Activated T-cell treated with anti-CD3 and anti-CD28 coated beads, Interleukin-2, amount 50 U/mL, for 72 hours (primary cell): ENCODE data around the gene AZGP1. TPM values are rescaled to one million over a fixed set of nuclear protein-coding genes. Genes with fewer than 3 reads are reported as not detected.
A peak's percentile ranks its signal among the peaks of the same experiment; 100 is the strongest.
"Not testable (repeated sequence)": the region's sequence is repeated elsewhere in the genome, so short reads cannot be mapped to it uniquely, and the experiment has no call there.

Experiments
- ATAC-seq, 2 donors: fragments of 150-1000 bp; cut with Tn5 transposase; replicated peaks in 1 of 2; 2 replicates each; pipeline ENCODE4 v1.10.0; 2021; ENCODE audit warnings: moderate library complexity in 2 of 2, mild to moderate bottlenecking in 1 of 2
- DNase-seq, 2 donors: peaks; one replicate each; pipeline ENCODE4 v3.0.0; 2021 to 2022; ENCODE audit warnings: mixed read lengths in 1 of 2
- H3K27ac Mint-ChIP-seq: one replicate; pipeline ENCODE4 v1.8.0; 2022; ENCODE audit warnings: mild to moderate bottlenecking, moderate library complexity, mixed read lengths
- H3K27me3 Mint-ChIP-seq: one replicate; pipeline ENCODE4 v1.8.0; 2022; ENCODE audit warnings: low read depth, mixed read lengths
- H3K36me3 Mint-ChIP-seq, 2 donors: one replicate each; pipeline ENCODE4 v1.8.0; 2022; ENCODE audit warnings: mixed read lengths in 2 of 2, mild to moderate bottlenecking in 1 of 2; ENCODE audit not compliant: insufficient read depth in 2 of 2
- H3K4me1 Mint-ChIP-seq: one replicate; pipeline ENCODE4 v1.8.0; 2022; ENCODE audit warnings: low read depth, mixed read lengths
- H3K4me3 Mint-ChIP-seq, 2 donors: one replicate each; pipeline ENCODE4 v1.8.0; 2022; ENCODE audit warnings: mild to moderate bottlenecking in 2 of 2, mixed read lengths in 2 of 2, moderate library complexity in 2 of 2
- H3K9me3 Mint-ChIP-seq, 2 donors: one replicate each; pipeline ENCODE4 v1.8.0; 2022; ENCODE audit warnings: mixed read lengths in 2 of 2
- total RNA-seq, 2 donors: library from RNA; stranded (reverse); gene quantifications; one replicate each; pipeline ENCODE4 v1.2.3, GENCODE V29; 2022

AZGP1 gene
- total RNA-seq, 2 donors from 2014 or later, result not detected

GRCh38 chr7:99992330-99993038 lies 16.7 kb upstream of the AZGP1 start:
- Mint-ChIP-seq H3K4me3 (no peak overlapping the region), H3K4me1 (peaks cover 9% of the 10 kb centered on the region), H3K9me3 (peaks cover 0 to 2% of the 10 kb centered on the region in 2 donors), H3K27me3 (peaks cover 6% of the 10 kb centered on the region), H3K27ac (no peak overlapping the region), H3K36me3 (peaks cover 3 to 4% of the 10 kb centered on the region in 2 donors)
- no peak for DNase-seq
- no peak for ATAC-seq

GRCh38 chr7:99991543-99991942 lies 15.7 kb upstream of the AZGP1 start:
- not testable (repeated sequence) for H3K27ac Mint-ChIP-seq, H3K4me1 Mint-ChIP-seq, H3K4me3 Mint-ChIP-seq, H3K36me3 Mint-ChIP-seq, DNase-seq, H3K9me3 Mint-ChIP-seq, H3K27me3 Mint-ChIP-seq, ATAC-seq

GRCh38 chr7:99990460-99990852 lies 14.6 kb upstream of the AZGP1 start:
- no peak overlapping the region for H3K27ac Mint-ChIP-seq
- peaks cover 6% of the 10 kb centered on the region for H3K27me3 Mint-ChIP-seq
- ATAC-seq (peak in 1 of 2 donors; percentile 20), DNase-seq (no peak)
- H3K36me3 Mint-ChIP-seq, result no peaks in the 10 kb centered on the region
- H3K4me3 Mint-ChIP-seq, result no peak overlapping the region
- H3K4me1 Mint-ChIP-seq, result no peaks in the 10 kb centered on the region
- no peaks in the 10 kb centered on the region for H3K9me3 Mint-ChIP-seq

- ATAC-seq (no peak), DNase-seq (no peak)
- H3K9me3 Mint-ChIP-seq, result no peaks in the 10 kb centered on the region
- H3K4me3 Mint-ChIP-seq, result no peak overlapping the region
- H3K4me1 Mint-ChIP-seq, result no peaks in the 10 kb centered on the region
- H3K36me3 Mint-ChIP-seq, result no peaks in the 10 kb centered on the region
- H3K27me3 Mint-ChIP-seq, result peaks cover 26% of the 10 kb centered on the region
- no peak overlapping the region for H3K27ac Mint-ChIP-seq
These were observed 12.0 kb upstream of the AZGP1 start for GRCh38 chr7:99987846-99988245.

- DNase-seq, H3K9me3 Mint-ChIP-seq, H3K4me1 Mint-ChIP-seq, H3K4me3 Mint-ChIP-seq, H3K27ac Mint-ChIP-seq, ATAC-seq, H3K36me3 Mint-ChIP-seq: not testable (repeated sequence)
- H3K27me3 Mint-ChIP-seq, result peaks cover 31% of the 10 kb centered on the region
These were observed 11.5 kb upstream of the AZGP1 start for GRCh38 chr7:99987306-99987705.

GRCh38 chr7:99984593-99984992 lies 8.8 kb upstream of the AZGP1 start:
- Mint-ChIP-seq H3K4me1 (peaks cover 6% of the 10 kb centered on the region), H3K36me3 (no peaks in the 10 kb centered on the region), H3K4me3 (no peak overlapping the region), H3K27me3 (peaks cover 25% of the 10 kb centered on the region), H3K27ac (no peak overlapping the region), H3K9me3 (peaks cover 0 to 2% of the 10 kb centered on the region in 2 donors)
- ATAC-seq (no peak), DNase-seq (no peak)

- H3K27me3 Mint-ChIP-seq, result peaks cover 29% of the 10 kb centered on the region
- not testable (repeated sequence) for H3K36me3 Mint-ChIP-seq, H3K4me1 Mint-ChIP-seq, DNase-seq, H3K4me3 Mint-ChIP-seq, H3K27ac Mint-ChIP-seq, H3K9me3 Mint-ChIP-seq, ATAC-seq
These were observed 5.2 kb upstream of the AZGP1 start for GRCh38 chr7:99981066-99981465.

- DNase-seq, H3K36me3 Mint-ChIP-seq, H3K9me3 Mint-ChIP-seq, H3K4me1 Mint-ChIP-seq, H3K4me3 Mint-ChIP-seq, H3K27ac Mint-ChIP-seq: not testable (repeated sequence)
- peak; percentile 44 to 48 for ATAC-seq
- H3K27me3 Mint-ChIP-seq, result peaks cover 35% of the 10 kb centered on the region
These were observed 4.6 kb upstream of the AZGP1 start for GRCh38 chr7:99980448-99980872.

- H3K9me3 Mint-ChIP-seq, result not testable (repeated sequence)
These were observed 4.0 kb upstream of the AZGP1 start for GRCh38 chr7:99979814-99980225.

GRCh38 chr7:99976626-99977025 lies 795 bp upstream of the AZGP1 start:
- no peak for ATAC-seq
- Mint-ChIP-seq H3K36me3 (no peaks in the 10 kb centered on the region), H3K27ac (no peak overlapping the region), H3K9me3 (no peaks in the 10 kb centered on the region), H3K4me3 (no peak overlapping the region), H3K27me3 (peaks cover 11% of the 10 kb centered on the region), H3K4me1 (peaks cover 9% of the 10 kb centered on the region)
- DNase-seq, result no peak

More at GRCh38 chr7:99979814-99980225, 4.0 kb upstream of the AZGP1 start:
- DNase-seq (peak; percentile 59 to 73), ATAC-seq (peak; percentile 76 to 79)
- H3K27ac Mint-ChIP-seq, result peak overlapping the region; percentile 21
- not testable (repeated sequence) for H3K36me3 Mint-ChIP-seq, H3K4me3 Mint-ChIP-seq, H3K4me1 Mint-ChIP-seq
- H3K27me3 Mint-ChIP-seq, result peaks cover 32% of the 10 kb centered on the region

- H3K27me3 Mint-ChIP-seq, result peaks cover 17% of the 10 kb centered on the region
- no peaks in the 10 kb centered on the region for H3K36me3 Mint-ChIP-seq
- DNase-seq (no peak), ATAC-seq (no peak)
- H3K27ac Mint-ChIP-seq, result no peak overlapping the region
- H3K9me3 Mint-ChIP-seq, result no peaks in the 10 kb centered on the region
- H3K4me3 Mint-ChIP-seq, result no peak overlapping the region
- peaks cover 4% of the 10 kb centered on the region for H3K4me1 Mint-ChIP-seq
These were observed 1.1 kb downstream of the AZGP1 start for GRCh38 chr7:99974681-99975080.

- not testable (repeated sequence) for H3K4me1 Mint-ChIP-seq, H3K36me3 Mint-ChIP-seq, H3K9me3 Mint-ChIP-seq, H3K4me3 Mint-ChIP-seq, DNase-seq, ATAC-seq, H3K27ac Mint-ChIP-seq
- H3K27me3 Mint-ChIP-seq, result peaks cover 17% of the 10 kb centered on the region
These were observed 2.0 kb downstream of the AZGP1 start for GRCh38 chr7:99973817-99974216.

- Mint-ChIP-seq H3K36me3 (no peaks in the 10 kb centered on the region), H3K27ac (no peak overlapping the region), H3K4me1 (no peaks in the 10 kb centered on the region), H3K4me3 (no peak overlapping the region), H3K27me3 (peaks cover 28% of the 10 kb centered on the region), H3K9me3 (no peaks in the 10 kb centered on the region)
- ATAC-seq, result no peak
- no peak for DNase-seq
These were observed 4.6 kb downstream of the AZGP1 start for GRCh38 chr7:99971242-99971641.

GRCh38 chr7:99969813-99970212 lies 6.0 kb downstream of the AZGP1 start:
- peaks cover 31% of the 10 kb centered on the region for H3K27me3 Mint-ChIP-seq
- not testable (repeated sequence) for H3K27ac Mint-ChIP-seq, DNase-seq, H3K9me3 Mint-ChIP-seq, H3K4me3 Mint-ChIP-seq, H3K36me3 Mint-ChIP-seq, H3K4me1 Mint-ChIP-seq, ATAC-seq
